A549 (cell line): Measurements from ENCODE around the gene MKNK2. TPM values are rescaled to one million over a fixed set of nuclear protein-coding genes. Genes with fewer than 3 reads are reported as not detected.

Experiments
- ATAC-seq, 2 experiments: fragments of 200-7000 bp in 1 of 2; fragments of >200 bp in 1 of 2; cut with Nextera tagmentation in 1 of 2; cut with Tn5 transposase in 1 of 2; 3 replicates each; pipeline versions ENCODE4 v1.8.0 to v1.9.1; 2018 to 2020; ENCODE audit warnings: mild to moderate bottlenecking in 1 of 2, moderate library complexity in 1 of 2
- CTCF ChIA-PET: fragments of 300-600 bp; sonication (Branson Sonifier 250); formaldehyde crosslinking; extraction: SDS; loops from one replicate; lab custom pipeline; 2021; ENCODE audit warnings: antibody characterized with exemption, inconsistent platforms; lab: Yijun Ruan, JAX
- POLR2A ChIA-PET: fragments of 350-600 bp; formaldehyde crosslinking; extraction: SDS; loops from one replicate; lab custom pipeline; 2021; ENCODE audit warnings: antibody characterized with exemption, inconsistent platforms; lab: Yijun Ruan, JAX
- DNase-seq, 2 experiments: peaks; one replicate each; pipeline versions ENCODE4 v3.0.0 to v3.0.0-alpha.2; 2011 to 2016; ENCODE audit warnings: low read depth in 1 of 2, low spot score in 1 of 2
- FAIRE-seq: peaks from 2 replicates; lab custom pipeline; 2011; peaks lifted over from hg19 to GRCh38; lab: Jason Lieb, UNC
- H3K27ac ChIP-seq, 2 experiments: fragments of >200 bp; sonication (Bioruptor Twin); formaldehyde crosslinking; 3 replicates each; pipeline ENCODE4 v1.5.1; 2016 to 2017
- H3K4me1 ChIP-seq: fragments of >200 bp; sonication (Bioruptor Twin); formaldehyde crosslinking; 3 replicates; pipeline ENCODE4 v1.6.1; 2016
- H3K4me2 ChIP-seq: fragments of >200 bp; sonication (Bioruptor Twin); formaldehyde crosslinking; 3 replicates; pipeline ENCODE4 v1.6.1; 2016
- H3K4me3 ChIP-seq: fragments of >200 bp; sonication (Bioruptor Twin); formaldehyde crosslinking; 3 replicates; pipeline ENCODE4 v1.5.1; 2016
- H3K9me3 ChIP-seq: fragments of >200 bp; sonication (Bioruptor Twin); formaldehyde crosslinking; 3 replicates; pipeline ENCODE4 v1.6.1; 2016
- CEBPB ChIP-seq, 2 experiments: fragments of >200 bp in 1 of 2; sonication (Bioruptor Twin) in 1 of 2; formaldehyde crosslinking in 1 of 2; IDR thresholded peaks; 2 replicates each; pipeline ENCODE4 v1.6.1; 2012 to 2016
- CHD2 ChIP-seq: fragments of 150-350 bp; IDR thresholded peaks from 2 replicates; pipeline ENCODE4 v1.6.1; 2014; ENCODE audit warnings: low read length; ENCODE audit not compliant: partially characterized antibody
- CHD4 ChIP-seq: fragments of 200-600 bp; sonication (generic); IDR thresholded peaks from 2 replicates; pipeline ENCODE4 v1.6.1; 2016; ENCODE audit warnings: antibody characterized with exemption, mild to moderate bottlenecking, borderline replicate concordance
- EHMT2 ChIP-seq: fragments of 200-600 bp; sonication (generic); IDR thresholded peaks from 2 replicates; pipeline ENCODE4 v1.6.1; 2016; ENCODE audit warnings: antibody characterized with exemption, low read depth, mild to moderate bottlenecking, moderate library complexity
- EP300 ChIP-seq, 2 experiments: fragments of >200 bp; sonication (Bioruptor Twin); formaldehyde crosslinking; IDR thresholded peaks; 2 replicates in 1 of 2; 3 replicates in 1 of 2; pipeline ENCODE4 v1.6.1; 2016 to 2017
- GATA3 ChIP-seq: IDR thresholded peaks from 2 replicates; pipeline ENCODE4 v1.6.1; 2012; ENCODE audit warnings: borderline replicate concordance
- HDAC2 ChIP-seq: fragments of 200-600 bp; sonication (generic); IDR thresholded peaks from 2 replicates; pipeline ENCODE4 v1.6.1; 2016
- HOXB13 ChIP-seq: fragments of 250-450 bp; sonication (Bioruptor Pico); IDR thresholded peaks from 2 replicates; pipeline ENCODE4 v1.5.0; 2020; ENCODE audit warnings: low read depth, mild to moderate bottlenecking, moderate library complexity
- JUNB ChIP-seq: fragments of >200 bp; sonication (Bioruptor Twin); formaldehyde crosslinking; IDR thresholded peaks from 2 replicates; pipeline ENCODE4 v1.6.1; 2016
- KDM1A ChIP-seq: fragments of 200-600 bp; sonication (generic); IDR thresholded peaks from 2 replicates; pipeline ENCODE4 v1.6.1; 2016; ENCODE audit warnings: low read depth, mild to moderate bottlenecking
- MAFK ChIP-seq: fragments of 450-650 bp; IDR thresholded peaks from 2 replicates; pipeline ENCODE4 v1.6.1; 2014; ENCODE audit not compliant: partially characterized antibody
- NPAS2 ChIP-seq: fragments of 250-450 bp; sonication (Bioruptor Pico); IDR thresholded peaks from 2 replicates; pipeline ENCODE4 v1.8.0; 2022; ENCODE audit warnings: mild to moderate bottlenecking, moderate library complexity, borderline replicate concordance
- NR3C1 ChIP-seq: fragments of >200 bp; sonication (Bioruptor Twin); formaldehyde crosslinking; IDR thresholded peaks from 3 replicates; pipeline ENCODE4 v1.6.1; 2017
- PHF8 ChIP-seq: fragments of 200-600 bp; sonication (generic); IDR thresholded peaks from 2 replicates; pipeline ENCODE4 v1.6.1; 2016; ENCODE audit warnings: low read depth, mild to moderate bottlenecking, antibody characterized with exemption, moderate library complexity, borderline replicate concordance
- POLR2AphosphoS2 ChIP-seq: conservative IDR thresholded peaks from 2 replicates; pipeline ENCODE4 v1.6.1; 2012; ENCODE audit warnings: low read length, improper control_type of control experiment, inconsistent platforms
- RARB ChIP-seq: fragments of 250-450 bp; sonication (Bioruptor Pico); IDR thresholded peaks from 2 replicates; pipeline ENCODE4 v1.8.0; 2021; ENCODE audit warnings: mild to moderate bottlenecking, moderate library complexity
- RFX5 ChIP-seq: fragments of 450-650 bp; IDR thresholded peaks from 2 replicates; pipeline ENCODE4 v1.7.1; 2014; ENCODE audit warnings: antibody characterized with exemption, mild to moderate bottlenecking, moderate library complexity
- TFCP2L1 ChIP-seq: fragments of 250-450 bp; sonication (Bioruptor Pico); IDR thresholded peaks from 2 replicates; pipeline ENCODE4 v1.5.0; 2021; ENCODE audit warnings: mild to moderate bottlenecking
- ZSCAN20 ChIP-seq: fragments of 250-450 bp; sonication (Bioruptor Pico); IDR thresholded peaks from 2 replicates; pipeline ENCODE4 v1.8.0; 2022; ENCODE audit warnings: mild to moderate bottlenecking, moderate library complexity
- WGBS: methylation state at CpG from one replicate; pipeline ENCODE4 v1.1.6; 2017; ENCODE audit errors: missing lambda C conversion rate; 5-methylcytosine and 5-hydroxymethylcytosine counted together
- polyA plus RNA-seq, 4 experiments: library from polyadenylated mRNA; depleted of rRNA in 3 of 4; stranded (reverse); fragments of >200 nt; fragmentation: RNase III in 1 of 4; extraction: RNeasy Plus Mini Kit Qiagen cat#74134 plus additional on column Dnase treatment in 1 of 4; gene quantifications; 2 replicates in 3 of 4; 3 replicates in 1 of 4; pipeline ENCODE4 v1.2.3, GENCODE V29; 2011 to 2017
- TF ChIP-seq, protein P1 (sequence below): IDR thresholded peaks from 2 replicates; pipeline ENCODE4 v1.6.1; 2012; ENCODE audit warnings: low read depth, borderline replicate concordance
- TF ChIP-seq, protein P2 (sequence below): fragments of 450-650 bp; IDR thresholded peaks from 2 replicates; pipeline ENCODE4 v1.6.1; 2014; ENCODE audit warnings: antibody characterized with exemption
- TF ChIP-seq, protein P3 (sequence below): fragments of 250-450 bp; sonication (Bioruptor Pico); IDR thresholded peaks from 2 replicates; pipeline ENCODE4 v1.5.0; 2021; ENCODE audit warnings: mild to moderate bottlenecking, moderate library complexity, borderline replicate concordance
- TF ChIP-seq, protein P4 (sequence below): fragments of >200 bp; sonication (Bioruptor Twin); formaldehyde crosslinking; IDR thresholded peaks from 2 replicates; pipeline ENCODE4 v1.6.1; 2016
- TF ChIP-seq, protein P5 (sequence below): IDR thresholded peaks from 2 replicates; pipeline ENCODE4 v1.6.1; 2012

MKNK2 gene
- polyA plus RNA-seq, 2 of the 4 experiments (the other 2 are of a cell fraction) = 48.3 to 56.7 TPM

DNA sequence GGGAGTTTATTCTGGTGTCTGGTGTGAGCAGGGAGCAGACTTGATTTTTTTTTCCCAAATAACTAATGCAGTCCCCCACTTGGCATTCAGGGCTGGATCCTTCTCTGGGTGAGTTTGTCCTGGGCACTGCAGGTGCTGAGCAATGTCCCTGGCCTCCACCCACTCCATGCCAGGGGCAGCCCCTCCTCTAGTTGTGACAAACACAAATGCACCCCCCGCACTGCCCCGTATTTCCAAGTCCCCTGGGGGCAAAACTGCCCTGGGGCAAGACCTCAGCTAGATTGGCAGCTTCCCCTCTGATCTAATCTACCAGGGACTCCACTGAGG is 38.6 kb upstream of the MKNK2 start:
- ATAC-seq (no peak), FAIRE-seq (no peak), DNase-seq (no peak)
- H3K27ac ChIP-seq = no peak overlapping the region
- ChIA-PET POLR2A (no interaction called here), CTCF (interaction anchor here (1.0 to 3.2 kb wide), 2 partner anchors 18 to 20 kb away, joined by 3 to 13 read pairs; no protein-coding TSS in a partner anchor)
- H3K4me3 ChIP-seq = no peak overlapping the region
- TF ChIP-seq RFX5 = no peak
- TF ChIP-seq, protein P1, sequence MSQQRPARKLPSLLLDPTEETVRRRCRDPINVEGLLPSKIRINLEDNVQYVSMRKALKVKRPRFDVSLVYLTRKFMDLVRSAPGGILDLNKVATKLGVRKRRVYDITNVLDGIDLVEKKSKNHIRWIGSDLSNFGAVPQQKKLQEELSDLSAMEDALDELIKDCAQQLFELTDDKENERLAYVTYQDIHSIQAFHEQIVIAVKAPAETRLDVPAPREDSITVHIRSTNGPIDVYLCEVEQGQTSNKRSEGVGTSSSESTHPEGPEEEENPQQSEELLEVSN = no peak
- no peak for TF ChIP-seq RARB (CRISPR knock-in tag)
- TF ChIP-seq PHF8 = no peak
- TF ChIP-seq, protein P2, sequence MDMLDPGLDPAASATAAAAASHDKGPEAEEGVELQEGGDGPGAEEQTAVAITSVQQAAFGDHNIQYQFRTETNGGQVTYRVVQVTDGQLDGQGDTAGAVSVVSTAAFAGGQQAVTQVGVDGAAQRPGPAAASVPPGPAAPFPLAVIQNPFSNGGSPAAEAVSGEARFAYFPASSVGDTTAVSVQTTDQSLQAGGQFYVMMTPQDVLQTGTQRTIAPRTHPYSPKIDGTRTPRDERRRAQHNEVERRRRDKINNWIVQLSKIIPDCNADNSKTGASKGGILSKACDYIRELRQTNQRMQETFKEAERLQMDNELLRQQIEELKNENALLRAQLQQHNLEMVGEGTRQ = no peak
- no peak for TF ChIP-seq KDM1A
- TF ChIP-seq, protein P3, sequence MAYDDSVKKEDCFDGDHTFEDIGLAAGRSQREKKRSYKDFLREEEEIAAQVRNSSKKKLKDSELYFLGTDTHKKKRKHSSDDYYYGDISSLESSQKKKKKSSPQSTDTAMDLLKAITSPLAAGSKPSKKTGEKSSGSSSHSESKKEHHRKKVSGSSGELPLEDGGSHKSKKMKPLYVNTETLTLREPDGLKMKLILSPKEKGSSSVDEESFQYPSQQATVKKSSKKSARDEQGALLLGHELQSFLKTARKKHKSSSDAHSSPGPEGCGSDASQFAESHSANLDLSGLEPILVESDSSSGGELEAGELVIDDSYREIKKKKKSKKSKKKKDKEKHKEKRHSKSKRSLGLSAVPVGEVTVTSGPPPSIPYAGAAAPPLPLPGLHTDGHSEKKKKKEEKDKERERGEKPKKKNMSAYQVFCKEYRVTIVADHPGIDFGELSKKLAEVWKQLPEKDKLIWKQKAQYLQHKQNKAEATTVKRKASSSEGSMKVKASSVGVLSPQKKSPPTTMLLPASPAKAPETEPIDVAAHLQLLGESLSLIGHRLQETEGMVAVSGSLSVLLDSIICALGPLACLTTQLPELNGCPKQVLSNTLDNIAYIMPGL = no peak
- H3K4me2 ChIP-seq = no peak overlapping the region
- WGBS = 75% methylated on average over 1 of the region's 2 CpGs
- peaks cover 10% of the 10 kb centered on the region; the same call in 2 of the 3 replicates for H3K4me1 ChIP-seq
- no peaks in the 10 kb centered on the region for H3K9me3 ChIP-seq

DNA sequence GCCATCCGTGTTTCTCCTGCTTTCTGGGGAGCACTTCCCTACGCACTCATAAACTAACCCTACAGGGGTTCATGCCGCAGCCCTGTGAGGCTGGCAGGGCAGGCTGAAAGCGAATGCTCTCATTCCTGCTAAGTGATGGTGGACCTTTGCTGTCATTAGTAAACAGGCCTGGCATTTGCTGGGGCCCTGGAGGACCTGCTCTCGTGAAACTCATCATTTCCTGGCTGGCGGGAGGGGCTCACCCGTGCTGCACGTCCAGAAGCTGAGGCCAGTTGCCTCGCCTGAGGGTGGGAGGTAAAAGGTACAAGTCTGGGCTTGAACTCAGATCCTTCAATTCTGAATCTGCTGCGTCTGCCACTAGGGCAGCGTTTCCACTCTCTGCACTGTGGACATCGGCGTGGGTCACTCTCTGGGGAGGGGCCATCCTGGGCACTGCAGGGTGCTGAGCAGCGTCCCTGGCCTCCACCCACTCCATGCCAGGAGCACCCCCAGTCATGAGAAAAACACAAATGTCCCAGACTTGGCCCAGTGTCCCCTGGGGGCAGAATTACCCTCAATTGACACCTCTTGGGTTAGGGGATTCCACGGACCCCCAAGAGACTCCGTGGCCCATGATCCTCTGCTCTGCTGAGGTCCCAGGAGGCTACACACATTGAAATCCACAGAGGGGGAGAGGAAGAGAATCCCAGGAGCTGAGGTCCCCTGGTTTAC is 38.1 kb upstream of the MKNK2 start:
- no peak for FAIRE-seq
- Histone ChIP-seq H3K4me2 (no peak overlapping the region), H3K4me3 (no peak overlapping the region), H3K4me1 (peaks cover 8% of the 10 kb centered on the region; the same call in 2 of the 3 replicates), H3K27ac (peak overlapping the region in 1 of 2 experiments; percentile 40; a peak in 2 of 6 replicates), H3K9me3 (no peaks in the 10 kb centered on the region)
- DNase-seq = no peak
- ATAC-seq = no peak
- ChIA-PET CTCF (interaction anchor here (1.0 to 3.2 kb wide), 2 partner anchors 17 to 20 kb away, joined by 3 to 13 read pairs; no protein-coding TSS in a partner anchor), POLR2A (no interaction called here)
- 80% methylated on average over 8 of the region's 16 CpGs for WGBS
- TF ChIP-seq EHMT2 (no peak), ZSCAN20 (CRISPR knock-in tag) (no peak), EP300 (IDR thresholded peaks at IDR 0.05) (no peak), NR3C1 (no peak)
- TF ChIP-seq, protein P1 = no peak
- TF ChIP-seq, protein P3 = no peak

DNA sequence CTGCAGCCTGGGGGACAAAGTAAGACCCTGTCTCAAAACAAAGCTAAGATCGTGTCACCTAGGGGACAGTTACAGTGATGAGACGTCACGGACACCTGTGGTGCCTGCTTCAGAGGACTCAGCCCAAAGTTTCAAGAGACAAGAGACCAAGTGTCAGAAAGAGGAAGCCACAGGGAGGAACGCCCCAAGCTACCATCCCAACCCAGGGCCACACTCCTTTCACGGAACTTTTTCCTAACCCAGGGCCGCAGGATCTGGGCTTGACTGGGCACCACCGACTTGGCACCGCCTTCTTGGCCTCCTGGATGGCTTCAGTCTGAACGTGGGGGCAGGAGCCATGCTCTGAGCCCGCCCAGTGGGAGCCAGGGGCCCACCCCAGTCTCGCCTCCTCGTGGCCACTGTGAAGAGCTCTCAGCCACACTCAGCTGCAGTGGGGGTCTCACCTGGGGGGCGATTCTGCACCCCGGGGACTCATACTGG is 36.6 kb upstream of the MKNK2 start:
- no peak for FAIRE-seq
- peak overlapping the region in 1 of 2 experiments; percentile 48; a peak in 1 of 6 replicates for H3K27ac ChIP-seq
- no peaks in the 10 kb centered on the region for H3K9me3 ChIP-seq
- no peak for ATAC-seq
- WGBS = 91% methylated on average over 6 of the region's 14 CpGs
- ChIA-PET POLR2A (no interaction called here), CTCF (interaction anchor here (1.2 to 1.7 kb wide), 5 partner anchors 8 to 157 kb away, joined by 3 to 6 read pairs (median 4); partner anchors contain the start of gene MOB3A)
- H3K4me2 ChIP-seq = no peak overlapping the region
- no peak overlapping the region for H3K4me3 ChIP-seq
- DNase-seq = no peak
- H3K4me1 ChIP-seq = peaks cover 8% of the 10 kb centered on the region; the same call in 2 of the 3 replicates
- TF ChIP-seq, protein P4, sequence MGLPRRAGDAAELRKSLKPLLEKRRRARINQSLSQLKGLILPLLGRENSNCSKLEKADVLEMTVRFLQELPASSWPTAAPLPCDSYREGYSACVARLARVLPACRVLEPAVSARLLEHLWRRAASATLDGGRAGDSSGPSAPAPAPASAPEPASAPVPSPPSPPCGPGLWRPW = no peak
- TF ChIP-seq POLR2AphosphoS2 (no peak), GATA3 (no peak), TFCP2L1 (no peak), RFX5 (no peak), JUNB (no peak), MAFK (no peak), CEBPB (IDR thresholded peaks at IDR 0.05) (no peak), CHD2 (no peak), NPAS2 (CRISPR knock-in tag) (no peak), HOXB13 (CRISPR knock-in tag) (no peak), CHD4 (no peak), HDAC2 (no peak)
- TF ChIP-seq, protein P5, sequence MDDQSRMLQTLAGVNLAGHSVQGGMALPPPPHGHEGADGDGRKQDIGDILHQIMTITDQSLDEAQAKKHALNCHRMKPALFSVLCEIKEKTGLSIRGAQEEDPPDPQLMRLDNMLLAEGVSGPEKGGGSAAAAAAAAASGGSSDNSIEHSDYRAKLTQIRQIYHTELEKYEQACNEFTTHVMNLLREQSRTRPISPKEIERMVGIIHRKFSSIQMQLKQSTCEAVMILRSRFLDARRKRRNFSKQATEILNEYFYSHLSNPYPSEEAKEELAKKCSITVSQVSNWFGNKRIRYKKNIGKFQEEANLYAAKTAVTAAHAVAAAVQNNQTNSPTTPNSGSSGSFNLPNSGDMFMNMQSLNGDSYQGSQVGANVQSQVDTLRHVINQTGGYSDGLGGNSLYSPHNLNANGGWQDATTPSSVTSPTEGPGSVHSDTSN = no peak
- TF ChIP-seq, protein P2 = no peak
